Measurements from ENCODE around the gene CEP83.
"Not testable (repeated sequence)": the region's sequence is repeated elsewhere in the genome, so short reads cannot be mapped to it uniquely, and the experiment has no call there.

Gene CEP83

DNA sequence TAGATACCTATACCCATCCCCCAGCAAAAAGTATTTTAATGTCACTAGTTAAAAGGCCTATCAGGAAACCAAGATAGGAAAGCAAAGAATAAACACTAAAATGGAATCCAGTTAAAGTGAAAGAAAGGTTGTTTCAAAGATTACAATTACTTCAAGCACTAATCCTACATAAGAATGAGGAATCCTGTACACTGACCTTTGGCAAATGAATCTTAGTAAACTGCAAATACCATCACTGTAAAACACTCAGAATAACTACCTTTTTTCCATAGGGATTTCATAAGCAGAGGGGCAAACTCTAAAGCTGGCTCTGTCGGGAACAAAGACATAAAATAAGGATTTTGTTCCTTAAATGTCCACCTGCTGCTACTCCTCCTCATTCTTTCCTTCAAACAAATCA is 25.9 kb downstream of the CEP83 start:
- DNase-seq = no peak

DNA sequence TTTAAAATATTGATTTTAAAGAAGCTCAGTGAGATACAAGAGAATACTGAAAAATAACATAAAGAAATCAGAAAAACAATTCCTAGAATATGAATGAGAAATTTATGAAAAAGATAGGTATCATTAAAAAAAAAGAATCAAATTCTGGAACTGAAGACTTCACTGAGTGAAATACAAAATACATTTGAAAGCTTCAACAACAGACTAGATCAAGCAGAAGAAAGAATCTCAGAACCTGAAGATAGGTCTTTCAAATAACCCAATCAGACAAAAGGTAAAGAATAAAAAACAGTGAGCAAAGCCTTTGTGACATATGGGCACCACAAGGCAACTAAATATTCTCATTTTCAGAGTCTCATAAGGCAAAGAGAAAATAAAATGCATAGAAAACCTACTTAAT is 29.4 kb downstream of the CEP83 start:
- no peak for DNase-seq

DNA sequence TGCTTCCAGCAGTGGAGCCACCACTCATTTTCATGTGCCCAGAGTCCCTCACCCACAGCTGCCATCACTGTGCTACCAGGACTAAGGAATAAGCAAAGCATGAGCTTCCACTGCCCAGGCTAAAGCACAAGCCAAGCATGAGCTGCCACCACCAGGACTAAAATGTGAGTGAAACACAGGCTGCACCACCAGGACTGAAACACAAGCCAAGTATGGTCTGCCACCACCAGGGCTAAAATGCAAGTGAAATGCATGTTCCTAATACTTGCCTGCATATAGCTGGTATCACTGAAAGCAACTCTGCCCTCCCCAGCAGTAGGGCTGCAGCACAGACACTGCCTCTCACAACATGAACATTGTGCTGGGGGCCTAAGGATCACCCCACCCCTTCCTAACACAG is 30.0 kb downstream of the CEP83 start:
- DNase-seq = no peak

DNA sequence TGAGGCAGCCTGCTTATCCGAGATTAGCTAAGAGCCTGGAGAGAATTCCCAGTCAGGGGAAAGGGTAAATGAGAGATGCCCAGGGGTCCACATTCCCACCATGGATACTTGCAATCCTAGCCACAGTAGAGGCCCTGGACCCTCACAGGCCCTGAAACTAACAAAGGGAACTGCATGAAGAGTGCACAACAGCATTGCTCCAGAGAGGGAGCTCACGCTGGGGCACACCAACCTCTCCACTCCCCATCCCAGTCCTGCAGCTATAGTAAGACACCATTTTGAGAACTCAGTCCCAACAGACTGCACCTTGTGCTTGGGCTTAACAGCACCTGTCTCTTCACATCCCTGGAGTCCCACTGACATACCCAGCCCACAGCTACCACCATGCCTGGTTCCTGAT is 30.5 kb downstream of the CEP83 start:
- DNase-seq = no peak

DNA sequence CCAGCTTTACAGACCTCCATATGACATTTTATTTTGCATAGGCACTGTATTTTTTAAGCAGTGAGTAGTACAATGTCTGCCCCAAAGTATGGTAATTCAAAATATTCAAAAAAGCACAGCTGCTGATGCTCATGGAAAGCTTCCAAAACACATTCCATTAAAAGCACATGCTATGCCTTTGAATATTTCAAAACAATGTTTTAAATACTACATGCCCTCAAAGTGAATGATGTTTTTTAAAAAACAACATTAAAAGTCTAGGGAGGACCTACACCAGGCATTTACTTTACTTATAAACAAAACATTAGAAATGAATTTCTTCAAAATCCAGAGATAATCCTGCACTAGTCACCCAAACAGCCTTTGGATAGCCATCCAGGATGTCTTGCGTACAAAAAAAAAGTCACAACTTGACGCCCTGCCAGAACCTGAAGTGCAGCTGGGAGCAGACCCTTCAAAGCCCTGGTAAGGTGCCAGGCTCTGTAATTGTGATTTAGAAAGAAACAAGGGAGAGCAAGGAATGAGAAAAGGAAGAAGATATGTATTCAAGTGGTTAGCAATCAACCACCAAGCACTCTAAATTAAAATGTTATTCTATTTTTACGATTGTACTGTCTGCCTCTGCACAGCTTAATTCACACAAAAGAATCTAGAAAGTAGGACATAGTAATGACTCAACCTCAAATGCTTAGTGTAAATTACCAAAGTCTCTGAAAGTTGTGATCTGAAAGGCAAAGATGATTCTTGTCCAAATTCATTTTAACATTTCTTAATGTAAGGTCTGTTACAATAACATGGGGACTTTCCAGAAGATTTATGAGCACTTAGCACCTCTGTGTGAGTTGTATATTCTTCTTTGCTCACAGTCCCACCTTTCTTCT is 31.9 kb downstream of the CEP83 start:
- no peak for DNase-seq

DNA sequence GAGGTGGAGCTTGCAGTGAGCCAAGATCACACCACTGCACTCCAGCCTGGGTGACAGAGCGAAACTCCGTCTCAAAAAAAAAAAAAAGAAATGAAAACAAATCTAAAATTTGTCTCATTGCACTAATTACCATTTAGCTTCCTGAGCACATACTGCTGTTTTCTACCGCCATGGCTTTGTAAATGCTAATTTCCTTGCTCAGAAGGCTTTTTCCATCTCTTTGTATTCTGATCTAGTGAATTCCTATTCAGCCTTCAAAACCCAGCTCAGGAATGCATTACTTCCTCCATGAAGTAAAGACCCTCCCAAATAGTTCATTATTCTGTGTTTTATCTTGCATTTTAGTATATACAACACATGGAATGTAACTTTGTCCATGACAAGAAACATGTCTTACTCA is 33.6 kb downstream of the CEP83 start:
- DNase-seq = no peak

DNA sequence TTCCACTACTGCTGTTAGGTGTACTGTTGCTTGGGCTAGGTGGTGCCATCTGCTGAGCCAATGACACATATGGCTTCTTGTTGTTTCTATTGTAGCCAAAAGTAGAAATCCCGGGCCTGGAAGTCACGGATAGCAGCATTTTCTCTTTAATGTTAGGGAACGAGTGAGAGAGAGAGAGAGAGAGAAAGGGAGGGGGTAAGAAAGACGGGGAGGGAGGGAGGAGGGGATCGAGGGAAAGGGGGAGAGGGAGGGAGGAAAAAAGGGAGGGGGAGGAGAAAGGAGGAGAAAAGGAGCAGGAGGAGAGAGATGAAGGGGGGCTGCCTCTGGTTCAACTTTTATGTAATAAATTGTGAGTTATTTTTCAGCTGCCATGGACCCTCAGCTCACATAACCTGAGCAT is 34.8 kb downstream of the CEP83 start:
- not testable (repeated sequence) for DNase-seq

DNA sequence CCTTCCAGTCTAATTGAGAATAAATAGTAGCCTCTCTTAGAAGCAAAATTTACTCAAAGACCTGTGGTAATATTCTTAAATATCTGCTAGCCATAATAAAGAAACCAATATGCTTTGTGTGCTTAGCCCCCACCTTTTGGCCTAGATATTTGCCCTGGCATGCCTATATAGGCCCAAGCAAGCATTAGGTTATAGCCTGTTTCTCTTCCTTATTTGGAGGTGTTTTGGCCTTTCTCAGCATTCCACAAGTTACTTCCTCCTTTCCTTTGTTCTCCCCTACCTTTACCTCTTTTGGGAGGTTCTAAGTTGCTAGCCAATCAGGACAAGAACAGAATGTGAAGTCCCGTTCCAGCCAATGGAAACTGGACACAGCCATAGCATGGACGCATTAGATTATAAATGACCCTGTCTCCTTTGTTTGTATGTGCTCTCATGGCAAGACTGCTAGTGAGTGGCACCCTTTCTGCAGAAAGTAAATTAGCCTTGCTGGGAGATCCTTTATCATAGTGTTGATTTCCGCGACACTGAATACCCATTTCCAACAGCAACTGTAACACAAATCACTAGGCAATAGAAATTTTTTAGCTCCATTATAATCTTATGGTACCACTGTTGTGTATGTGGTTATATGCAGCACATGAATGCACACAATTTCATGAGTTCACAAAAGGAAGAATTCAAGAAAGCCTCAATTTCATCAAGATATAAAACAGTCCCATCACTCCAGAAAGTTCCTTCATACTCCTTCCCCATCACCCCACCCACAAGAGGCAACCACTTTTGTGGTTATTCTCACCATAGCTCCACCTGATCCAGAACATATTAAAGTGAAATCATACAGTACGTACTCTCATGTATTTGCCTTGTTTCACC is 37.6 kb downstream of the CEP83 start:
- DNase-seq = no peak

DNA sequence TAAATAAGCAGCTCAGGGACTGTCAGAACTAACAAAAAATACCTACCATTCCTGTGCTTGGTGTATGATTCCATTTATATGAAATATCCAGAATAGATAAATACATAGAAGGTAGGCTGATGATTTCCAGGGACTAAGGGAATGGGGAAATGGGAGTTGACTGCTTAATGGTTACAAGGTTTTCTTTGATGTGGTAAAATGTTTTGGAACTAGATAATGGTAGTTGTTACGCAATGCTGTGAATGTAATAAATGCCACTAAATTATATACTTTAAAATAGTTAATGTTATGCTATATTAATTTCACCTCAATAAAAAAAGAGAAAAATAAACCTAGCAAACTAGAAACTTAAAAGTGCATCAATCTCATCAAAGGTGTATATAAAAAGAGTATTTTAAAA is 41.1 kb downstream of the CEP83 start:
- no peak for DNase-seq

DNA sequence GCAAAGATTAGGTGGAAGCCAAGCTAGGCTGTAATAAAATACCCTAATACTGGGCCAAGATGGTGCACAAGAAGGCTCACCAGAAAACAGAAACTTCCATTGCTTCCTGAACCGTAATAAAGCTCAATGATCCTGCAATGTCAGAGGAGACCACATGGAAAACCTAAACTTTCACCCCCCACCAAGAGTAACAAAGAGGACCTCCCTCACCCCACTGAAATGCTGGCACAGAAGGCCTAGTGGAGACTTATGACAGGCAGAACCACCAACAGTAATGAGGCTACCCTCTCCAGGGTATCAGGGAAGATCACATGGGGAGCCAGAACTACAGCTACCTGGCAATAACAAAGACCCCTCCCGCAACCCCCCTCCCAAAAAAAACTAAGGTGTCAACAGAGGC is 43.1 kb downstream of the CEP83 start:
- DNase-seq = no peak

DNA sequence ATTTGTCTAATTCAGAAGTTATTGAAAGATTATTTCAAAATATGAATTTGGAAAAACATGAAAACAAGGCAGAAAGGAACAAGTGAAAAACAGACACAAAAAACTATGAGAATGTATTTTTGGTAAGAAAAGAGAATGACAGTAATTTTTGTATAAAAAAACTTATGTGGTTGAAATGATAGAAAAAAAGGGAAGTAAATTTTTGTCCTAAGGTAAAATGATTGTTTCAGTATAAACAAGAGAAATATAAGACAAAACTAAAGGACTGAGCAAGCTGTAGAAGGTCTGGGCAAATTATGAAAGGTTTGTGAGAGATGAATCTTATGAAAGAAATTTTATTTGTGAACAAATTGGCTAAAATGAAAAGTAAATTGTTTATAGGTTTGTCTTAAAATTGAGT is 44.6 kb downstream of the CEP83 start:
- DNase-seq = no peak

DNA sequence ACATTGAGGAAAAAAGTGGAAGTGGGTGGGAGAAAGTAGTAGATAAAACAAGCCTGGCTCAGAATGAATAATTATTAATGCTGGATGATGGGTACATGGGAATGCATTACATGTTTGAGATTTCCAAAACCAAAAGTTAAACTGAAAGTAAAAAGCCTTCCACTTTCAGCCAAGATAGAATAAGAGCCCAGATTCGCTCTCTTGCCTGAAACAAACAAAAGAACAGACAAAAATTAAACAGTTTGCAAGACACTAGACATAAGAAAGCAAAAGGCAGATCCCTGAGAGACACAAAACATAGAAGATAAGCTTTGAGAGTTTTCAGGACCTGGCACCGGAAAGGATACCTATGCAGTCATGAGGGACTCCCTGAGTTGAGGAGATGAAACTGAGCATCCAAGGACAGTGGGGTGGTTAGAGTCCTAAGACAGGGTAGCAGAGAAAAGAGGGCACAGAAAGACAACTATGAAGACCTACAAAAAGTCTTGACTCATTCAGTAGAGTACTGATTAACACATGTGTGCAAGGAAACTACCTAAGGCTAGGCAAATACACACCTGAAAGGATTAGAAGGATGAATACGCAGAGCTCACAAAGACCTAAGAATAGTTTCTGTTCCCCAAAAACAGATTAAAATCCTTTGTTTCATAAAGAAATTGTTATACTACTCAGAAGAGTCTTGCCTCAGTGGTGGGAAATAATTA is 54.1 kb downstream of the CEP83 start:
- no peak for DNase-seq

DNA sequence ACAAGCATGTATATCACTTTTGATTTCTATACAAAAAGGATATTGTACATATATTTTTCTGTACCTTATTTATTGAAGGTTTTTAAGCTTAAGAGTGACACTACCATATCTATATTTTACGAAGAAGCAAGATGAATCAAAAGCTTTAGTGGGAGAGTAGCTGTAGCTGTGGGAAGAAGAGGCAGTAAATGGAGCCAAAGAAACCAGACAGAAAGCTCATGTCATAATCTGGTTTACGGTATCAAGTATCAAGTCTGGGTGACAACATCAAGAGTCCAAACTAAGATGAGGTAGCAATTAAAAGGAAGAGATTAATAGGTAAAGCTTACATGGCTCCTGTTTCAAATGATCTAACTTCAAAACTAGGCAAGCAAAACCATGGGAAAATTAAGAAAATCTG is 54.8 kb downstream of the CEP83 start:
- DNase-seq = no peak

DNA sequence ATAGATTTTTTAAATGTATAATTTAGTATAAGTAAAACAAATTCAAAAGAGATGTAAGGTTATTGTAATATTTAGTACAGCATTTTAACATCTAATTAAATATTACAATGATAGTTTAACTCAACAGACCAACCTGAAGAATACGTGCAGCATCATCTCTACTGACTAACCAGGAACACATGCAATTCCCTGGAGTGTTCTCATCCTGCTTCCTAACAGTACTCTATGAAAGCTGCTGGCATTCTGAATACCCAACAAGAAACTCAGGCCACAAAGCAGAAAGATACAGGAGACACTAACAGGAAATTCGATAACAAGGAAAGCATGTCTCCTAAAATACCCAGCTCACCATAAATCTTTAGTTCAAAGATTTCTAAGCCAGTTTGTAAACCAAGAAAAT is 58.3 kb downstream of the CEP83 start:
- DNase-seq = no peak

DNA sequence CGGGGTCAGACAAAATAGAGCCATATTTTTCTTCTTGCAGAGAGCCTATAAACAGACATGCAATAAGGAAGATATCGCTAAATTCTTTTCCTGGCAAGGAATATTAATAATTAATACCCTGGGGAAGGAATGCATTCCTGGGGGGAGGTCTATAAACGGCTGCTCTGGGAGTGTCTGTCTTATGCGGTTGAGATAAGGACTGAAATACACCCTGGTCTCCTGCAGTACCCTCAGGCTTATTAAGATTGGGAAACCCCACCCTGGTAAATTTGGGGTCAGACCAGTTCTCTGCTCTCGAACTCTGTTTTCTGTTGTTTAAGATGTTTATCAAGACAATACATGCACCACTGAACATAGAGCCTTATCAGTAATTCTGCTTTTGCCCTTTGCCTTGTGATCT is 61.0 kb downstream of the CEP83 start:
- not testable (repeated sequence) for DNase-seq

DNA sequence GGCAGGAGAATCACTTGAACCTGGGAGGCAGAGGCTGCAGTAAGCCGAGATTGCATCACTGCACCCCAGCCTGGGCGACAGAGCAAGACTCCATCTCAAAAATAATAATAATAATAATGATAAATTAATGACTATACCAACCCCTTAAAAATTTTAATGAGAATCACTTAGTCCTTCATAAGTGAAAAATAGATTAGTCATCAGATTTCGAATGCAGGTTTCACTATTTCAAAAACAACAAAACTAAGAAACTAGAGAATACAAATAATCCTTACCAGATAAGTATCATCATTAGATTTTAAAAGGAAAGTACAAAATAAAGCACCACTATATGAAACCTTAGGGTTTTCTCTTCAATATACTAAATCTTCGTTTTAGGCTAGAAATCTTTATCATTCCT is 62.3 kb downstream of the CEP83 start:
- DNase-seq = no peak

DNA sequence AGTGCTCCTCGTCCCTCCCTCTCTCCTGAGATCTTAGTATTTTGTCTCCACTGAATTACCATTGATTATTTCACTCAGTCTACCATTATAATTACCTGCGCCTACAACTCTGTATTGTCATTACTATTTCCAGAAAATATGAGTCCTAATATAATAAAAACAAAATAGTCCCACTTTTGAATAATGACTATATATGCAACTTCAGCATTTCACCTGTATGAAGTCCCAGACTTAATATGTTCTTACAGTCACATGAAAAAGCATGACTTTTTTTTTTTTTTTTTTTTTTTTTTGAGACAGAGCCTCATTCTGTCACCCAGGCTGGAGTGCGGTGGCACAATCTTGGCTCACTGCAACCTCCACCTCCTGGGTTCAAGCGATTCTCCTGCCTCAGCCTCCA is 63.7 kb downstream of the CEP83 start:
- not testable (repeated sequence) for DNase-seq

DNA sequence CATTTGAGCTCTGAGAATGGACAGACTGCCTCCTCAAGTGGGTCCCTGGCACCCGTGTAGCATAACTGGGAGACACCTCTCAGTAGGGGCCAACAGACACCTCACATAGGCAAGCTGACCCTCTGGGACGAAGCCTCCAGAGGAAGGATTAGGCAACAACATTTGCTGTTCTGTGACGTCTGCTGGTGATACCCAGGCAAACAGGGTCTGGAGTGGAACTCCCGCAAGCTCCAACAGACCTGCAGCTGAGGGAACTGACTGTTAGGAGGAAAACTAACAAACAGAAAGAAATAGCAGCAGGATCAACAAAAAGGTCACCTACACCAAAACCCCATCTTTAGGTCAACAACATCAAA is 69.6 kb downstream of the CEP83 start:
- DNase-seq = no peak

DNA sequence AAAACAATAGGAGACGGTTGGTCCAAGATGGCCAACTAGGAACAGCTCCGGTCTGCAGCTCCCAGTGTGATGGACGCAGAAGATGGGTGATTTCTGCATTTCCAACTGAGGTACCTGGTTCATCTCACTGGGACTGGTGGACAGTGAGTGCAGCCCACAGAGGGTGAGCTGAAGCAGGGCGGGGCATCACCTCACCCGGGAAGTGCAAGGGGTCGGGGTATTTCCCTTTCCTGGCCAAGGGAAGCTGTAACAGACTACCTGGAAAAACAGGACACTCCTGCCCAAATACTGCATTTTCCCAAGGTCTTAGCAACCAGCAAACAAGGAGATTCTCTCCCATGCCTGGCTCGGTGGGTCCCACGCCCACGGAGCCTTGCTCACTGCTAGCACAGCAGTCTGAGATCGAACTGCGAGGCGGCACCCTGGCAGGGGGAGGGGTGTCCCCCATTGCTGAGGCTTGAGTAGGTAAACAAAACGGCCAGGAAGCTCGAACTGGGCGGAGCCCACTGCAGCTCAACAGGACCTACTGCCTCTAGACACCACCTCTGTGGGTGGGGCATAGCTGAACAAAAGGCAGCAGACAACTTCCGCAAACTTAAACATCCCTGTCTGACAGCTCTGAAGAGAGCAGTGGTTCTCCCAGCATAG is 70.1 kb downstream of the CEP83 start:
- DNase-seq = not testable (repeated sequence)

DNA sequence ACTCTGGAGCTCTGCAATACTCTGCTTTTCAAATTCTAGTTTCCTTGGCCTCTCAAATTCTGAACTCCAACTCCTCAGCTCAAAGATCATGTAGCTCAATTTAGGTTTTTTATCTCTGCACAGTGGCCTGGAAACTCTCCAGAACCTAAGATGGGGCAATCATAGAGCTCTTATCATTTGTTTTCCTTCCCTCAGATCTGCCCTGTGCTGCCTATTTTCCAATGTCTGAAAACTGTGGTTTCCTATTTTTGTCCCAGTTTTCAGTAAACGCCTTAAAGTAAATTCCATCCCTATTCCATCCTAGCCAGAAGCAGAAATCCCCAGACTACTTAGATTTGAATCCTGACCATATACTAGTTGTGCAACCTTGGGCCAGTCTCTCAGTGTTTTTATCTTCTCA is 73.2 kb downstream of the CEP83 start:
- no peak for DNase-seq

DNA sequence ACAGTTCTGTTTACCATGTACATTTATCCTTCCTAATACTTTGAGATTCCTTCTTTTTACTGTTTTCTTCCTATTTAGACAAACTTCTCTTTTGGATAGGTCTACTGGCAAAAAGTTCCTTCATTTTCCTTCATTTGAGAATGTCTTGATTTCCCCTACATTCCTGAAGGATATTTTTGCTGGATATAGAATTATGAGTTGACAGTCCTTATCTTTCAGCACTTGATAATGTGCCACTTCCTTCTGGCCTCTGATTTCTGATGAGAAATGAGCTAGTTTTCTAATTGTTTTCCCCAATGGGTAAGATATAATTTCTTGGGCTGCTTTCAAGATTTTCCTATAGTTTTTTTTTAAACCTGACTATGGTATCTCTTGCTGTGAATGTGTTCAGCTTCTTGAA is 75.6 kb downstream of the CEP83 start:
- no peak for DNase-seq

DNA sequence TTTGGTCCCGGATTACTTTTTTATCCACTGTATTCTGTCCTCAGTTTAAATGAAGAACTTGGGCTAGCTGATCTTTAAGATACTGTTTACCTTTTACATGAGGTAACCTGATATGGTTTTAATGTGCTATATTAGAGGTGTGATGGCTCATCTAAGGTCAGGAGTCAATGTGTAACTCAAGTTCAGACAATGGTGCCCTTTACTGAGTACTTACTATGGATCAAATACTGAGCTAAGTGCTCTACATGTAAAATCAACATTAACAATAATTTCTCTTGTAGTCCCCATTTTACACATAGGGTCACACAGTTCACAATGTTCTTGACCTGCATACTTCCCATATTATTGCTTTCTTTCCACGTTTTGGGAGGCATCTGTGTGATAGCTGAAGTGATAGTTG is 79.2 kb downstream of the CEP83 start:
- DNase-seq = no peak

DNA sequence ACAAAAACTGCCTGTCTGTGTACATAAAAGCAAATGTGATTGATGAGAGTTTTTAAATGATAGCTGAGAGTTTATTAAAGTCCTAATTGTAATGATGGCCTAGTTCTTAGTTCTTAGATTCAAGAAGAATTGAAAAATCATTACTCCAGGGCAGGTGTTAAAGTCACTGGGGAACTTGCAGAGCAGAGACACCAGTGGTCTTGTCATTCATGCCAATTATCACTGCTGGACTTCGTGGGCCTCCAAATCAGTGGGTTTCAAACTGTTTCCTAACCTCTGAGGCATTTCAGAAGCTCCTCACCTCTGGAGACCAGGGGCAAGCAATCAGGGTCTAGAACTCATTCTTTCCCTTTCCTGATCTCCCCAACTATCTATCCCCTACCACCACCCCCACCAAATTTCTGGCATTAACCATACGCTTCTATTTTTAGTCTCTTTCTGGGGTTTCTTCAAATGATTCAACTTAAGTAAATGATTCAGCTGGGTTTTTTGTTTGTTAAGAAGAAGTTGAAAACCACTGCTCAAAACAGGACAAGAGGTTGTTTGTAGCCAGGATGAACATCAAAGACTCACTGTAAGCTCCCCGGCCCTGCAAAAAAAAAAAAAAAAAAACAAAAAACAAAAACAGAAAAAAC is 80.1 kb downstream of the CEP83 start:
- no peak for DNase-seq
